AG04449 (cell line): ENCODE data around the gene RGS3.

Source experiments
- CTCF ChIA-PET: fragments of 350-600 bp; formaldehyde crosslinking; extraction: SDS; loops from one replicate; lab custom pipeline; 2021; ENCODE audit warnings: antibody characterized with exemption; lab: Yijun Ruan, JAX
- POLR2A ChIA-PET: fragments of 400-600, 350-600 bp; formaldehyde crosslinking; extraction: SDS; loops from one replicate; lab custom pipeline; 2020; ENCODE audit warnings: antibody characterized with exemption, inconsistent platforms; lab: Yijun Ruan, JAX
- DNase-seq: peaks from one replicate; pipeline ENCODE4 v3.0.0-alpha.2; 2010; ENCODE audit warnings: low read depth, low spot score
- H3K4me3 ChIP-seq: 2 replicates; pipeline ENCODE4 v1.5.1; 2011; ENCODE audit warnings: low read depth, mild to moderate bottlenecking, control low read depth, low read length
- CTCF ChIP-seq: IDR thresholded peaks from one replicate; pipeline ENCODE4 v1.5.1; 2011; ENCODE audit warnings: mild to moderate bottlenecking, moderate library complexity, low read length, control low read depth, inconsistent platforms; ENCODE audit not compliant: insufficient read depth; ENCODE audit errors: missing control alignments

The RGS3 gene

GRCh38 chr9:113519426-113520108 lies 56.0 kb downstream of the RGS3 start:
- no peak overlapping the region for H3K4me3 ChIP-seq
- TF ChIP-seq CTCF: no peak
- ChIA-PET CTCF (no interaction called here), POLR2A (no interaction called here)
- no peak for DNase-seq

GRCh38 chr9:113520109-113520642 lies 56.6 kb downstream of the RGS3 start:
- POLR2A ChIA-PET: no interaction called here
- TF ChIP-seq CTCF: no peak
- DNase-seq: no peak
- CTCF ChIA-PET: interaction anchor here (1.4 to 1.8 kb wide), 2 partner anchors 8 to 9 kb away, joined by 5 to 6 read pairs; no protein-coding TSS in a partner anchor
- H3K4me3 ChIP-seq: no peak overlapping the region

- ChIA-PET POLR2A (no interaction called here), CTCF (interaction anchor here (1.4 to 1.8 kb wide), 3 partner anchors 8 to 75 kb away, joined by 4 to 6 read pairs (median 5); no protein-coding TSS in a partner anchor)
- H3K4me3 ChIP-seq: no peak overlapping the region
- no peak for DNase-seq
- TF ChIP-seq CTCF: no peak
Observed at GRCh38 chr9:113521693-113522255, 58.2 kb downstream of the RGS3 start.

- ChIA-PET CTCF (interaction anchor here (1.4 to 1.5 kb wide), 2 partner anchors 11 to 76 kb away, joined by 4 to 5 read pairs; no protein-coding TSS in a partner anchor), POLR2A (no interaction called here)
- TF ChIP-seq CTCF: no peak
- H3K4me3 ChIP-seq: no peak overlapping the region
- no peak for DNase-seq
Observed at GRCh38 chr9:113522419-113522818, 58.9 kb downstream of the RGS3 start.

GRCh38 chr9:113522858-113523257 lies 59.3 kb downstream of the RGS3 start:
- ChIA-PET POLR2A (no interaction called here), CTCF (interaction anchor here (1.4 to 1.5 kb wide), 2 partner anchors 11 to 76 kb away, joined by 4 to 5 read pairs; no protein-coding TSS in a partner anchor)
- no peak overlapping the region for H3K4me3 ChIP-seq
- TF ChIP-seq CTCF: no peak
- no peak for DNase-seq
